Anterior cingulate cortex (tissue), 58 donors: ENCODE data around the gene STIMATE.

Experiments used
- DNase-seq, 58 donors: peaks; one replicate each; lab custom pipeline; 2025; lab: John Stamatoyannopoulos, UW

STIMATE gene

GRCh38 chr3:52895418-52895817 lies 1.9 kb downstream of the STIMATE start:
- DNase-seq = no peak

- DNase-seq = no peak
Measured at GRCh38 chr3:52894756-52895155, 2.6 kb downstream of the STIMATE start.

GRCh38 chr3:52893723-52894122 lies 3.6 kb downstream of the STIMATE start:
- no peak for DNase-seq

- no peak for DNase-seq
Measured at GRCh38 chr3:52892625-52893311, 4.6 kb downstream of the STIMATE start.

GRCh38 chr3:52892290-52892624 lies 5.1 kb downstream of the STIMATE start:
- DNase-seq = no peak

- DNase-seq = peak in 1 of 58 donors; percentile 7
Measured at GRCh38 chr3:52891615-52892081, 5.7 kb downstream of the STIMATE start.

- no peak for DNase-seq
Measured at GRCh38 chr3:52891164-52891563, 6.2 kb downstream of the STIMATE start.

- DNase-seq = no peak
Measured at GRCh38 chr3:52890735-52891134, 6.6 kb downstream of the STIMATE start.

GRCh38 chr3:52889901-52890300 lies 7.4 kb downstream of the STIMATE start:
- no peak for DNase-seq

- DNase-seq = no peak
Measured at GRCh38 chr3:52887166-52887565, 10.2 kb downstream of the STIMATE start.

GRCh38 chr3:52886049-52886730 lies 11.2 kb downstream of the STIMATE start:
- no peak for DNase-seq

GRCh38 chr3:52882377-52882776 lies 15.0 kb downstream of the STIMATE start:
- no peak for DNase-seq

GRCh38 chr3:52881871-52882270 lies 15.5 kb downstream of the STIMATE start:
- no peak for DNase-seq

- DNase-seq = no peak
Measured at GRCh38 chr3:52880474-52880873, 16.9 kb downstream of the STIMATE start.

GRCh38 chr3:52880047-52880446 lies 17.3 kb downstream of the STIMATE start:
- DNase-seq = no peak

- no peak for DNase-seq
Measured at GRCh38 chr3:52879581-52879980, 17.8 kb downstream of the STIMATE start.

GRCh38 chr3:52879090-52879489 lies 18.3 kb downstream of the STIMATE start:
- DNase-seq = no peak

GRCh38 chr3:52877085-52877484 lies 20.3 kb downstream of the STIMATE start:
- no peak for DNase-seq

- DNase-seq = no peak
Measured at GRCh38 chr3:52874864-52875587, 22.3 kb downstream of the STIMATE start.

- no peak for DNase-seq
Measured at GRCh38 chr3:52874160-52874701, 23.1 kb downstream of the STIMATE start.

- peak in 2 of 58 donors; percentile 8 to 37 for DNase-seq
Measured at GRCh38 chr3:52873433-52874159, 23.8 kb downstream of the STIMATE start.
